Duodenal mucosa (tissue), 2 donors: ENCODE measurements around the gene CPLX1.

Source experiments
- H3K27ac ChIP-seq: one replicate; pipeline ENCODE4 v1.7.0; 2013; ENCODE audit warnings: low read depth, low read length
- H3K27me3 ChIP-seq, 2 donors: one replicate each; pipeline ENCODE4 v1.7.0; 2013; ENCODE audit warnings: low read length in 2 of 2, control low read depth in 1 of 2; ENCODE audit not compliant: insufficient read depth in 2 of 2, control insufficient read depth in 1 of 2
- H3K36me3 ChIP-seq, 2 donors: one replicate each; pipeline ENCODE4 v1.7.0; 2013; ENCODE audit warnings: low read length in 2 of 2, control low read depth in 1 of 2; ENCODE audit not compliant: insufficient read depth in 2 of 2, control insufficient read depth in 1 of 2
- H3K4me1 ChIP-seq, 2 donors: one replicate each; pipeline ENCODE4 v1.7.0; 2013; ENCODE audit warnings: low read length in 2 of 2, control low read depth in 1 of 2; ENCODE audit not compliant: insufficient read depth in 2 of 2, control insufficient read depth in 1 of 2
- H3K4me3 ChIP-seq, 2 donors: one replicate each; pipeline ENCODE4 v1.7.0; 2013; ENCODE audit warnings: low read length in 2 of 2, low read depth in 1 of 2
- H3K9ac ChIP-seq, 2 donors: one replicate each; pipeline ENCODE4 v1.7.0; 2013; ENCODE audit warnings: low read length in 2 of 2, low read depth in 1 of 2
- H3K9me3 ChIP-seq, 2 donors: one replicate each; pipeline ENCODE4 v1.7.0; 2013; ENCODE audit warnings: low read length in 2 of 2, control low read depth in 1 of 2; ENCODE audit not compliant: control insufficient read depth in 1 of 2

The CPLX1 gene

GRCh38 chr4:827209-828081, 1.5 kb upstream of the CPLX1 start:
- no peak overlapping the region for H3K4me3 ChIP-seq
- peaks cover 43 to 57% of the 10 kb centered on the region in 2 donors for H3K27me3 ChIP-seq
- no peaks in the 10 kb centered on the region for H3K4me1 ChIP-seq
- H3K9ac ChIP-seq: no peak overlapping the region
- H3K36me3 ChIP-seq: no peaks in the 10 kb centered on the region
- H3K9me3 ChIP-seq: peaks cover 4 to 6% of the 10 kb centered on the region in 2 donors
- no peak overlapping the region for H3K27ac ChIP-seq

GRCh38 chr4:826508-827208, 729 bp upstream of the CPLX1 start:
- no peaks in the 10 kb centered on the region for H3K4me1 ChIP-seq
- peaks cover 43 to 61% of the 10 kb centered on the region in 2 donors for H3K27me3 ChIP-seq
- no peak overlapping the region for H3K9ac ChIP-seq
- H3K36me3 ChIP-seq: no peaks in the 10 kb centered on the region
- H3K4me3 ChIP-seq: no peak overlapping the region
- H3K9me3 ChIP-seq: peaks cover 3 to 5% of the 10 kb centered on the region in 2 donors
- H3K27ac ChIP-seq: no peak overlapping the region

- Histone ChIP-seq H3K4me3 (no peak overlapping the region), H3K9ac (no peak overlapping the region), H3K4me1 (no peaks in the 10 kb centered on the region)
These were observed 612 bp downstream of the CPLX1 start for GRCh38 chr4:825063-825970.

GRCh38 chr4:824461-825062, 1.4 kb downstream of the CPLX1 start:
- Histone ChIP-seq H3K9me3 (no peaks in the 10 kb centered on the region), H3K27me3 (peaks cover 43 to 63% of the 10 kb centered on the region in 2 donors), H3K27ac (no peak overlapping the region), H3K4me3 (no peak overlapping the region), H3K36me3 (no peaks in the 10 kb centered on the region), H3K4me1 (no peaks in the 10 kb centered on the region), H3K9ac (no peak overlapping the region)

More at GRCh38 chr4:825063-825970, 612 bp downstream of the CPLX1 start:
- Histone ChIP-seq H3K27ac (no peak overlapping the region), H3K36me3 (no peaks in the 10 kb centered on the region), H3K9me3 (no peaks in the 10 kb centered on the region), H3K27me3 (peaks cover 43 to 61% of the 10 kb centered on the region in 2 donors)

GRCh38 chr4:823761-824460, 2.0 kb downstream of the CPLX1 start:
- H3K9me3 ChIP-seq: no peaks in the 10 kb centered on the region

GRCh38 chr4:823176-823760, 2.7 kb downstream of the CPLX1 start:
- Histone ChIP-seq H3K27me3 (peaks cover 39 to 51% of the 10 kb centered on the region in 2 donors), H3K27ac (no peak overlapping the region), H3K9me3 (no peaks in the 10 kb centered on the region), H3K4me3 (no peak overlapping the region), H3K9ac (no peak overlapping the region), H3K36me3 (no peaks in the 10 kb centered on the region), H3K4me1 (no peaks in the 10 kb centered on the region)

More at GRCh38 chr4:823761-824460, 2.0 kb downstream of the CPLX1 start:
- no peaks in the 10 kb centered on the region for H3K36me3 ChIP-seq
- no peak overlapping the region for H3K4me3 ChIP-seq
- no peak overlapping the region for H3K27ac ChIP-seq
- no peaks in the 10 kb centered on the region for H3K4me1 ChIP-seq
- H3K9ac ChIP-seq: no peak overlapping the region
- peaks cover 43 to 57% of the 10 kb centered on the region in 2 donors for H3K27me3 ChIP-seq

- Histone ChIP-seq H3K36me3 (no peaks in the 10 kb centered on the region), H3K27ac (no peak overlapping the region), H3K4me3 (no peak overlapping the region), H3K9ac (no peak overlapping the region), H3K9me3 (no peaks in the 10 kb centered on the region), H3K4me1 (no peaks in the 10 kb centered on the region), H3K27me3 (peaks cover 32 to 46% of the 10 kb centered on the region in 2 donors)
These were observed 3.4 kb downstream of the CPLX1 start for GRCh38 chr4:822361-823175.

- no peaks in the 10 kb centered on the region for H3K4me1 ChIP-seq
- H3K9ac ChIP-seq: no peak overlapping the region
- H3K36me3 ChIP-seq: no peaks in the 10 kb centered on the region
- H3K4me3 ChIP-seq: no peak overlapping the region
- no peaks in the 10 kb centered on the region for H3K9me3 ChIP-seq
- H3K27ac ChIP-seq: no peak overlapping the region
- peaks cover 28 to 41% of the 10 kb centered on the region in 2 donors for H3K27me3 ChIP-seq
These were observed 4.3 kb downstream of the CPLX1 start for GRCh38 chr4:821631-822030.
